GM06990 (cell line): ENCODE results near the gene SLC7A1.

Experiments
- DNase-seq: peaks from one replicate; pipeline ENCODE4 v3.0.0-alpha.2; 2011; ENCODE audit not compliant: insufficient read length; ENCODE audit errors: extremely low read depth
- H3K27me3 ChIP-seq: replicated peaks from 2 replicates; pipeline ENCODE4 v1.6.0; 2011; ENCODE audit warnings: low read length; ENCODE audit not compliant: control insufficient read depth, insufficient read depth
- H3K36me3 ChIP-seq: 2 replicates; pipeline ENCODE4 v1.5.1; 2011; ENCODE audit warnings: low read length; ENCODE audit not compliant: control insufficient read depth, insufficient read depth
- H3K4me3 ChIP-seq: replicated peaks from 2 replicates; pipeline ENCODE4 v1.5.1; 2011; ENCODE audit warnings: low read depth, mild to moderate bottlenecking, control low read depth, low read length
- TF ChIP-seq, protein P1 (sequence below): IDR thresholded peaks from 2 replicates; pipeline ENCODE4 v1.5.1; 2011; ENCODE audit warnings: low read length, control low read depth, mild to moderate bottlenecking, inconsistent platforms; ENCODE audit not compliant: insufficient read depth, poor library complexity, severe bottlenecking

SLC7A1 gene

DNA sequence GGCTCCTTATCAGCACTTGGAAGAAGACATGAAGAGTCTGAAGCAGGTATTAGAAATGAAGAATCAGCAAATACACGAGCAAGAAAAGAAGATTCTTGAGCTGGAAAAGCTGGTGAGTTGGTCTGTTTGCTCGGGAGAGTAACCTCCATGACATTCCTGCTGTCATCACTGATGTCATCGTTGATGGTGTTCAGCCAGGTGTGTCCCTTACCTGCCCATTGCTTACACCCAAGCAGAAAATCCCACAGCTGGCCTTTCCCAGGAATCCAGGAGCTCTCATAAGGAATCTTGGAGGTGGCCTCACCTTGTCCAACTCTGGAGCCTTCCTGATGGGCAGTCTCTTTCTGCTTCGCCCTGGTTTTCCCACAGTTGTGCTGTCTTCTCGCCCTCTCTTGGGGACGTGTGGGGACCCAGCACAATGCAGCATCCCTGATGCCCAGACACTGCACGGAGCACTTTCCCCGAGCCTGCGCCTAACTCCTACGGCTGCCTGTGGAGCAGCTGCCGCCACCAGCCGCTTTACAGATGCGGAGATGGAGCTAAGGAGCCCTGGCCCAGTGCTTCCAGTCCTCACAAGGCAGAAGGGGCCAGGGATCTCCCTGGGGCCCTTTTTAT lies 97.0 kb downstream of the SLC7A1 start:
- TF ChIP-seq, protein P1, sequence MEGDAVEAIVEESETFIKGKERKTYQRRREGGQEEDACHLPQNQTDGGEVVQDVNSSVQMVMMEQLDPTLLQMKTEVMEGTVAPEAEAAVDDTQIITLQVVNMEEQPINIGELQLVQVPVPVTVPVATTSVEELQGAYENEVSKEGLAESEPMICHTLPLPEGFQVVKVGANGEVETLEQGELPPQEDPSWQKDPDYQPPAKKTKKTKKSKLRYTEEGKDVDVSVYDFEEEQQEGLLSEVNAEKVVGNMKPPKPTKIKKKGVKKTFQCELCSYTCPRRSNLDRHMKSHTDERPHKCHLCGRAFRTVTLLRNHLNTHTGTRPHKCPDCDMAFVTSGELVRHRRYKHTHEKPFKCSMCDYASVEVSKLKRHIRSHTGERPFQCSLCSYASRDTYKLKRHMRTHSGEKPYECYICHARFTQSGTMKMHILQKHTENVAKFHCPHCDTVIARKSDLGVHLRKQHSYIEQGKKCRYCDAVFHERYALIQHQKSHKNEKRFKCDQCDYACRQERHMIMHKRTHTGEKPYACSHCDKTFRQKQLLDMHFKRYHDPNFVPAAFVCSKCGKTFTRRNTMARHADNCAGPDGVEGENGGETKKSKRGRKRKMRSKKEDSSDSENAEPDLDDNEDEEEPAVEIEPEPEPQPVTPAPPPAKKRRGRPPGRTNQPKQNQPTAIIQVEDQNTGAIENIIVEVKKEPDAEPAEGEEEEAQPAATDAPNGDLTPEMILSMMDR = no peak
- Histone ChIP-seq H3K36me3 (no peaks in the 10 kb centered on the region), H3K27me3 (no peaks in the 10 kb centered on the region), H3K4me3 (no peak overlapping the region)
- DNase-seq = no peak

DNA sequence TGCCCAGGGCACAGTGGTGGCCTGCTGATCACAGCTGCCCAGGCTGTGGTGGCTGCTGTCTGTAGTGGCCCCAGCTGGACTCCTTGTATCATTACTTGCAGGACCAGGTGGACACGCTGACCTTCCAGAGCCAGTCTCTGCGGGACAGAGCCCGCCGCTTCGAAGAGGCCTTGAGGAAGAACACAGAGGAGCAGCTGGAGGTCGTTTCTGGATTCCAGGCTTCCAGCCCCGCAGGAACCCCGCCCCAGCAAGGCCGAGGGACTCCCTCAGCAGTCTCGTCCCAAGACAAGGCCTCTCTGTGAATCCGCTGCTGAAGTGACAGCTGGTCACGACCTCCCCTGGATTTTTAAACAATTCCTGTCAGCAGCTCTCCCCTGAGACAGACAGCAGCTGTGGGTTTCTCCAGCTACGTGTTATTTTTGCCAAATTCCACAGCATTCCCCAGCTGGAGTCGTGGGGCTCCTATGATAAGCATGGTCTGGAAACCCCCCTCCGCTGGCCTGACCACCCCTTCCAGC lies 98.3 kb downstream of the SLC7A1 start:
- no peaks in the 10 kb centered on the region for H3K36me3 ChIP-seq
- no peak for DNase-seq
- TF ChIP-seq, protein P1 = no peak
- H3K27me3 ChIP-seq = no peaks in the 10 kb centered on the region
- no peak overlapping the region for H3K4me3 ChIP-seq

DNA sequence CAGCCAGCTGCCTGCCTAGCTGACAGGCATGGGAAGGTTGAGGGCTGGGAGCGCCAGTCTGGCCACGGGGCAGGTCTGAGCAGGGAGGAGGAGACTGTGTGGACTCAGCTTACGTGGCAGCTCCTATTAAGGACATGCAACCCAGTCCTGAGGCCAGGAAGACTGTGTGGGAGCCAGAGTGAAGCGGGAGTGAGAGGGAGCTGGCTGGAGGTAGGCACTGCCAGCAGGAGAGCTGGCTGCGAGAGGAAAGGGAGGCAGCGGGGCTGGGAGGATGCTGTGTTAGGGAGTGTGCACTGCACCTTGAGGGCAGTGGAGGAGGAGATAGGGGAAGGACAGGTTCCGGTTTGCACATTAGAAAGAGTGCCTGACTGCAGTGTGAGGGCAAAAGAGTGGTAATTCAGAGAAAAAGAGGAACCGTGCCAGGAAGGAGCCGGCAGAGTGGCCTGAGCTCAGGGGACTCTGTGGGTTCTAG lies 99.2 kb downstream of the SLC7A1 start:
- no peak overlapping the region for H3K4me3 ChIP-seq
- DNase-seq = peak; percentile 40
- H3K27me3 ChIP-seq = no peaks in the 10 kb centered on the region
- TF ChIP-seq, protein P1 = no peak
- no peaks in the 10 kb centered on the region for H3K36me3 ChIP-seq

DNA sequence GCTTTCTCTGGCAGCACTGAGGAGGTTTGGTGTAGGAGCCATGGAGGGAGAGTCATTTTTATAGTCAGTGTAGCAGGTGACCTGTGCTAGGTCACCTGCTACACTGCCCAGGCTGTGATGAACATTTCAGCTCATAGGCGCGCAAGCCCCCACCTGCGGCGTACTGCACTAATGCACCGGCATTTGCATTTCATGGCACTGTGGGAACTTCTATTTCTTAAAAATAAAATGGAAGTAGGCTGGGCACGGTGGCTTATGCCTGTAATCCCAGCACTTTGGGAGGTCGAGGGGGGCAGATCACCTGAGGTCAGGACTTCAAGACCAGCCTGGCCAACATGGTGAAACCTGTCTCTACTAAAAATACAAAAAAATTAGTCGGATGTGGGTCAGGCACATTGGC lies 101.0 kb downstream of the SLC7A1 start:
- H3K4me3 ChIP-seq = no peak overlapping the region
- DNase-seq = no peak
- TF ChIP-seq, protein P1 = no peak

DNA sequence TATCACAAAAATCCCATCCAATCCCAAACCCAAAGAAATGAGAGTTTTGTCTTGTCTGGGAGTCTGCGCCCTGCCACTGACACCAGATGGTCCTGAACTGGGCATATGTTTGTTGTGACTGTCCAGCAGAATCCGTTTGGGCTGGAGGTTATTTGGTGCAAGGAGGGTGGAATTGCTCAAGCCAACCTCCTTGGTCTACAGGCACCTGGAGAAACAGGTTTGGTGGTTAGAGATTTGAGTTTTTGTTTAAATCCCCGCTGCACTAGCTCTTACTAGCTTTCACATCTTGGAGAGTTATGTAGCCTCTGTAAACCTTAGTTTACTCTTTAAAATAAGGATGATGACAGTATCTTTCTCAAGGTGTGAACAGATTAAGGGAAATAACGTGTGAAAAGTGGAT lies 101.7 kb downstream of the SLC7A1 start:
- DNase-seq = no peak
- Histone ChIP-seq H3K36me3 (no peaks in the 10 kb centered on the region), H3K4me3 (no peak overlapping the region), H3K27me3 (no peaks in the 10 kb centered on the region)
- TF ChIP-seq, protein P1 = no peak

More for the DNA sequence above, 101.0 kb downstream of the SLC7A1 start:
- no peaks in the 10 kb centered on the region for H3K27me3 ChIP-seq
- no peaks in the 10 kb centered on the region for H3K36me3 ChIP-seq
